ENCODE measurements around the gene PHF23.

DNA sequence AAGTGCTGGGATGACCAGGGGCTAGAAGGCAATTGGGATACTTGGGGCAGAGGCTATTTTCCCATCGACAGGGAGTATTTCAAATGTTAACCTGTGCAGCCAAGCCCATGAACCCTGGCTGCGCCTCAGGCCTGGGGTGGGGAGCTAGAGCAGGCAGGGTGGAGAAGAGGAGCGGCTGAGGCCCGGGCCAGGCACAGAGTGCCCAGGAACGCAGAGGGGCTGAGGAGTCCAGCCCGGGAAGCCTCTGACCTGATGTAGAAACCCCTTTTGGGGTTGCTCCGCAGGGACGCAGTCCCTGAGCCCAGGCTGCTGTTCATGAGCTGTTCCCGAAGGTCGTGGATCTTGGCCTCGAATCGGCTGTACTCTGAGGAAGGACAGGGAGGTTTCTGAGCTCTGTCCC lies 43.3 kb downstream of the PHF23 start:
- TF ChIP-seq CTCF (IDR thresholded peaks at IDR 0.05 in 2 of 3, conservative IDR thresholded peaks at IDR 0.05 in 1 of 3; ENCODE audit: borderline replicate concordance in 1 of 3, insufficient read depth in 1 of 3, low read depth in 2 of 3, low read length in 2 of 3): no peak
- no peak for TF ChIP-seq RAD21 (IDR thresholded peaks at IDR 0.05; ENCODE audit: low read depth)
- no peak for TF ChIP-seq EZH2 (IDR thresholded peaks at IDR 0.05)
- TF ChIP-seq TCF7L2 (IDR thresholded peaks at IDR 0.05; ENCODE audit: borderline replicate concordance, extremely low read depth, insufficient read depth, insufficient read length): no peak
- no peak for TF ChIP-seq POLR2A (IDR thresholded peaks at IDR 0.05; ENCODE audit: borderline replicate concordance, extremely low read depth, insufficient read depth, insufficient read length)
- no peak for TF ChIP-seq REST (IDR thresholded peaks at IDR 0.05; ENCODE audit: low read depth)
- TF ChIP-seq ELF1 (IDR thresholded peaks at IDR 0.05; ENCODE audit: borderline replicate concordance, low read depth): no peak
- no peak for TF ChIP-seq POLR2AphosphoS5 (IDR thresholded peaks at IDR 0.05; ENCODE audit: low read depth, low read length)
- TF ChIP-seq FOSL1 (IDR thresholded peaks at IDR 0.05; ENCODE audit: low read depth): no peak
- TF ChIP-seq ZFX (IDR thresholded peaks at IDR 0.05): no peak
- no peak for TF ChIP-seq ATF3 (IDR thresholded peaks at IDR 0.05)

All from HCT116 (cell line).